Epithelial cell of proximal tubule (primary cell): ENCODE data around the gene PGBD5. TPM values are rescaled to one million over a fixed set of nuclear protein-coding genes. Genes with fewer than 3 reads are reported as not detected.

ENCODE experiments used
- DNase-seq: peaks from one replicate; pipeline ENCODE4 v3.0.0-alpha.2; 2011; ENCODE audit warnings: low read depth
- H3K4me3 ChIP-seq: 2 replicates; pipeline ENCODE4 v1.5.1; 2011; ENCODE audit warnings: low read depth, mild to moderate bottlenecking, low read length
- CTCF ChIP-seq: conservative IDR thresholded peaks from 2 replicates; pipeline ENCODE4 v1.5.1; 2012; ENCODE audit warnings: low read depth, mild to moderate bottlenecking, low read length
- total RNA-seq: library from RNA; depleted of rRNA; stranded (reverse); fragments of >200 nt; gene quantifications from 2 replicates; pipeline ENCODE4 v1.2.3, GENCODE V29; 2015

PGBD5 gene
- total RNA-seq, 1 donor from 2014 or later: 18.0 TPM

DNA sequence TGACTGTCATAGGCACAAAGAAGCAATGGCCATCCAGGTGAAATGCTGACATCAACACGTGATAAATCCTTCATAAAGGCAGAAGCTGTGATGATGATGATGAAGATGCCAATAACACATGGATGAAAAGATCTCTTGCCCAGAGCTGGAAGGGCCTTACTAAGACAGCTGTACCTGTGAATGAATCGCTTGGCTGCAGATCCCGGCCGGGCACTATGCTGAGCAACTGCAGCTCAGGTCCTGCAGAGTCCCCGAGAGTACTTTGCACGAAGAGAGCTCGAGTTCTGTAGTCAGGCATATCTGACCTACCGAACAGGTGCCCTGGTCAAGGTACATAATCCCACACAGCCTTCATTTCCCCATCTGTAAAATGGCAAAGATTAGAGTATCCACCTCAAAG, 48.8 kb downstream of the PGBD5 start:
- no peak for TF ChIP-seq CTCF
- no peak overlapping the region for H3K4me3 ChIP-seq
- no peak for DNase-seq

DNA sequence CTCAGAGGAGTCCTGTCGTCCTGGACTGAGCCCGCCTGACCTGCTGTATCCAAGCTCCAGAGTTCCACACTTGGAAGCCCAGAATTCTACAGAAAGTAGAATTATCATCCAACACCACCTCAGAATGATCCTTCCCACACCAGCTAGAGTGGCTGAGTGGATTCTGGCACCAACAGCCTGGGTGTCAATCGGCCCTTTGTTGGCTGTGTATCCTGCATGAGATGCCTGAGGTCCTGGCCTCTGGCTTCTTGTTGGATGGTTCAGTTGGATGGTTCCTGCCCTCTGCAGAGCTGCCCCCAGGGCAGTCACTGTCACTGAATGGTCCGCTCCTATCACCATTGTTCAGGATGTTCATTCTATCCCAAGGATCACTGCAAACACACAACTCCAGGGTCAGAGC, 49.8 kb downstream of the PGBD5 start:
- H3K4me3 ChIP-seq: no peak overlapping the region
- DNase-seq: no peak
- TF ChIP-seq CTCF: no peak

- DNase-seq: no peak
- H3K4me3 ChIP-seq: no peak overlapping the region
- TF ChIP-seq CTCF: no peak
Measured at GRCh38 chr1:230375780-230376179, 50.4 kb downstream of the PGBD5 start.

GRCh38 chr1:230375147-230375546, 51.0 kb downstream of the PGBD5 start:
- H3K4me3 ChIP-seq: no peak overlapping the region
- TF ChIP-seq CTCF: no peak
- DNase-seq: no peak

DNA sequence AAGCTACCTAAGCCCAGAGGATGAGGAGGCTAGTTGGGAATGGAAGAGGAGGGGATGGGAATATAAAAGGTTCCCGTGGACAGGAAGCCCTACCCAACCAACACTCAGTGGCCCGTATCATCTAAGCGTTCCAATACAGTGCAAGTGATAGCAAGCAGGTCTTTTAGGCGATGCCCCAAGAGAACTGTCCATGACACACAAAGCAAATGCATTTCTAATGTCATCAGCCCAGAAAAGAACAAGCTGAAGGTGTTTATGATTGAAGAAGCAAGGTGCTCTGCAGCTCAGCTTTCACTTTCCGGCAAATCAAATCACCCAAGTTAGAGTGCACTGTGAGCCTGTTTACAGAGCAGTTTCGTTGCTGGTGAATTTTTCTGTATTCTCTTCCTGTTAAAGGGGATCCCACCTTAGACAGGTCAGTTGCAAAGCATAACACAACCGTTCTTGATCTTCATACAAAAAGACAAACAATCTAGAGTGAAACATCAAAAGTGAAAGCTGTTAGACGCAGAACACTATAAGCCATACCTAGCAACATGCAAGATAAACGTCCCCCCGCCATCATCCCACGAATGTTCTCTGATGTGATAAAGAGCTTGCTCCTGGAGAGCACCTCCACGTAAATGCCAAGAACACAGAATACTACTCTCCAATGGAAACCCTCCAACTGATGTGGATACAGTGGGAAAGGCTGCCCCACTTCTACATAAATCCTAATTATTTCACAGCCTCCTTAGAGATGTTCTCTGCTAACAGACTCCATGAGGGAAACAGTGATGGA, 54.0 kb downstream of the PGBD5 start:
- no peak for TF ChIP-seq CTCF
- H3K4me3 ChIP-seq: no peak overlapping the region
- no peak for DNase-seq

- no peak for DNase-seq
- H3K4me3 ChIP-seq: no peak overlapping the region
- TF ChIP-seq CTCF: no peak
Measured at GRCh38 chr1:230370109-230370508, 56.0 kb downstream of the PGBD5 start.

GRCh38 chr1:230368871-230369270, 57.3 kb downstream of the PGBD5 start:
- DNase-seq: no peak
- H3K4me3 ChIP-seq: no peak overlapping the region
- TF ChIP-seq CTCF: no peak
